NCI-H2227 (cell line): ENCODE data around the gene UNC45A.
A peak's percentile ranks its signal among the peaks of the same experiment; 100 is the strongest.
"Not testable (repeated sequence)": the region's sequence is repeated elsewhere in the genome, so short reads cannot be mapped to it uniquely, and the experiment has no call there.

Experiments used
- DNase-seq: peaks from one replicate; lab custom pipeline; 2025; ENCODE audit not compliant: unreplicated experiment; lab: John Stamatoyannopoulos, UW

The UNC45A gene

GRCh38 chr15:90903733-90904536, 31.1 kb upstream of the UNC45A start:
- DNase-seq, result peak; percentile 24

DNA sequence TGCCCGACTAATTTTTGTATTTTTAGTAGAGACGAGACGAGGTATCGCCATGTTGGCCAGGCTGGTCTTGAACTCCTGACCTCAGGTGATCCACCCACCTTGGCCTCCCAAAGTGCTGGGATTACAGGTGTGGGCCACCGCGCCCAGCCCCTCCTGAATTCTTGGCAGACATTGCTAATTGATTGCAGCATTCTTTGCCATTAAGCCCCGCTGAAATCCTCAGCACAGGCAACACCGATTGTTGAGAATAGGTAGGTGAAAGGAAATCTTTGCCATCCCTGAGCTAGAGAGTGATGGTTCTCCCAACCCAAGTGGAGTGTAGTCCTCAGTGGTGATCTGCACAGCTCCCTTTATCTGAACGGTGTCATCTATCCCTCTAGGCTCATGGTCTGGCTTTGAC, 30.3 kb upstream of the UNC45A start:
- DNase-seq, result no peak

- no peak for DNase-seq
Observed at GRCh38 chr15:90905306-90906180, 29.5 kb upstream of the UNC45A start.

DNA sequence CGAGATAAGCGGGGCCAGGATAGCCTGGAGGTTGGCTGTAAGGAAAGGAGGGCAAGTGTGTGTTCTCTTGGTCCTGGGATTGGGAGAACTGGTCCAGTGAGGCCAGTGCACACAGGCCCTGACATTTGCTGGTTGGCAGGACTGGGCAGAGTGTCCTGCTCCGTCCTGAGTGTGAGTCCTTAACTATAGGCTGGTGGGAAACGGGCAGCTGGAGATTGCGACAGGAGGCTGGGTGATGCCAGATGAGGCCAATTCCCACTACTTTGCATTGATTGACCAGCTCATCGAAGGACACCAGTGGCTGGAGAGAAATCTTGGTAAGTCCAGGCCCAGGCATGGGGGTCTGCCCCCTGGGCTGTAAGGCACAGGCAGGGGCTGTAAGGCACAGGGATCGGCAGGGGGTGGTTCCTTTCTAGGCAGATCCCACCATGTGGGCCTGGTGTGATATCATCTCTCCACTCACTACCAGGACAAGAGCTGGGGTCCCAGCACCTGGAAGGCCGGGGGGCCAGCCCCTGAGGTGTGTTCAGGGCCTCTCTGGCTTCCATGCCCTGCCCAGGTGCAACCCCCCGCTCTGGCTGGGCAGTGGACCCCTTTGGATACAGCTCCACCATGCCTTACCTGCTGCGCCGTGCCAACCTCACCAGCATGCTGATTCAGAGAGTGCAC, 28.8 kb upstream of the UNC45A start:
- DNase-seq, result no peak

DNA sequence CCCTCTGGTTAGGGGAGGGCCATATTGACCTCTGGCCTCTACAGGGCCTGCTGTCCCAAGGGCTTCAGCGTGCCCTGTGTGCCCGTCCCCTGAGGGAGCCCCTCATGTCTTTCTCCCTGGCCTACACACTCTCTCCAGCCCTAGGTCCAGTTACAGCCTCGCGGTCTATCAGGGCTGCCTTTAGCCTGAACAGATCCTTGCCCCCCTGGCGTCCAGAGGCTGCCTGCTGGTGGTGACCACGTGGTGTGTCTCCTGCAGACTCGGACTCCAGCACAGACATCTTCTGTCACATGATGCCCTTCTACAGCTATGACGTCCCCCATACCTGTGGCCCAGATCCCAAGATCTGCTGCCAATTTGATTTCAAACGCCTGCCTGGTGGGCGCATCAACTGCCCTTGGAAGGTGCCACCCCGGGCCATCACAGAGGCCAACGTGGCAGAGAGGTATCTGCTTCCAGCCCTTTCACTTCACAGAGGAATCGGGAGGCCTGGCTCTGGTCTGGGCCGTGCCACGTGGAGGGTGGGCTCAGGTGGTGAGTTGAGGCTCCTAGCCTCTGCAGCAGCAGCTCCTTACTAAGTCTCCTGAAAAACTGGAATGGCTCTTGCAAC, 27.9 kb upstream of the UNC45A start:
- no peak for DNase-seq

DNA sequence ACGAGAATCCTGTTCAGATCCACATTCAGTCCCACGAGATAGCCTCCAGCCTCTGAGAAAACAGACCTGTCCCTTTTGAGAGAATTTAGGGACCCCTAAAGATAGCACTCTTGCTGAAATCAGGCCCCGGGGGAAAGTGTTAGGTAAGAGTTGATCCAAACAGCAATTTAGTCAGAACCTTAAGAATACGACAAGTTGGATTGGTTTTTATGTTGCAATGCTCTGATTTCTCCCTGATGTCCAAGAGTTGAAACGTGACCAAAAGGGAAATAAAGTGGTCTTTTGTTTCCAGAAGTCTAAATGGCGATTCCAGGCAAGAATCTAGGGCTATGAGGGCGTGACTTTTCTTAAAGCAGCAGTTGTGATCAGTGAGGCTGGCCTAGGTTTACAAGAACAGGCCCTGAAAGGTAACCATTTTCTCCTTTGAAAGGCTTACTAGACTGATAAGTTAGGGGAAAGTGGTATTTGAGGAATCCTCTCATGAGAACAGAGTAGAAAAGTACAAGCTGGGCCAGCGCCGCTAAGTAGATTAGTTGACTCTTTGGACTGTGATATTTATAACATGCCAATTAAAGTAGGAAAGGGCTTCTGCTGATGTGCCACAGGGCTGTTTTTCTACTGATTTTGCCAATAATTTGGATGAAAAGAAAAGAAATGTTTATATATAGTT, 27.1 kb upstream of the UNC45A start:
- DNase-seq, result no peak

DNA sequence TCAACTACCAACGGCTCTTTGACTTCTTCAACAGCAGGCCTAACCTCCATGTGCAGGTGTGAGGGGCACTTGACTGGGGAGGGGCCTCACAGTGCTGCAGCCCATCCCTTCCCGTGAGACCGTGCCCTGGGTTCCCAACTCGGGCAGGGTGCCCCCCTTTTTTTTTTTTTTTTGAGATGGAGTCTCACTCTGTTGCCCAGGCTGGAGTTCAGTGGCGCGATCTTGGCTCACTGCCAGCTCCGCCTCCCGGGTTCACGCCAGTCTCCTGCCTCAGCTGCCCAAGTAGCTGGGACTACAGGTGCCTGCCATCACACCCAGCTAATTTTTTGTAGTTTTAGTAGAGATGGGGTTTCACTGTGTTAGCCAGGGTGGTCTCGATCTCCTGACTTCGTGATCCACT, 25.6 kb upstream of the UNC45A start:
- not testable (repeated sequence) for DNase-seq

GRCh38 chr15:90909976-90910375, 25.1 kb upstream of the UNC45A start:
- DNase-seq, result no peak

GRCh38 chr15:90910441-90911301, 24.4 kb upstream of the UNC45A start:
- no peak for DNase-seq

DNA sequence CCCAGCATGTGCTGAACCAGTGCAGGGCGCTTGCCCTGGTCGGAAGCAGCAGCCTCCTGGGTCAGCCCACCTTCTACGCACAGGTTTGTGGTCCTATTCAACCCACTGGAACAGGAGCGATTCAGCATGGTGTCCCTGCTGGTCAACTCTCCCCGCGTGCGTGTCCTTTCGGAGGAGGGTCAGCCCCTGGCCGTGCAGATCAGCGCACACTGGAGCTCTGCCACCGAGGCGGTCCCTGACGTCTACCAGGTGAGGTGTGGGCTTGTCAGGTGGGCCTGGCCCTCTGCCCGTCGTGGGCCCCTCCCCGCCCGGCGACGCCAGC, 23.8 kb upstream of the UNC45A start:
- no peak for DNase-seq

DNA sequence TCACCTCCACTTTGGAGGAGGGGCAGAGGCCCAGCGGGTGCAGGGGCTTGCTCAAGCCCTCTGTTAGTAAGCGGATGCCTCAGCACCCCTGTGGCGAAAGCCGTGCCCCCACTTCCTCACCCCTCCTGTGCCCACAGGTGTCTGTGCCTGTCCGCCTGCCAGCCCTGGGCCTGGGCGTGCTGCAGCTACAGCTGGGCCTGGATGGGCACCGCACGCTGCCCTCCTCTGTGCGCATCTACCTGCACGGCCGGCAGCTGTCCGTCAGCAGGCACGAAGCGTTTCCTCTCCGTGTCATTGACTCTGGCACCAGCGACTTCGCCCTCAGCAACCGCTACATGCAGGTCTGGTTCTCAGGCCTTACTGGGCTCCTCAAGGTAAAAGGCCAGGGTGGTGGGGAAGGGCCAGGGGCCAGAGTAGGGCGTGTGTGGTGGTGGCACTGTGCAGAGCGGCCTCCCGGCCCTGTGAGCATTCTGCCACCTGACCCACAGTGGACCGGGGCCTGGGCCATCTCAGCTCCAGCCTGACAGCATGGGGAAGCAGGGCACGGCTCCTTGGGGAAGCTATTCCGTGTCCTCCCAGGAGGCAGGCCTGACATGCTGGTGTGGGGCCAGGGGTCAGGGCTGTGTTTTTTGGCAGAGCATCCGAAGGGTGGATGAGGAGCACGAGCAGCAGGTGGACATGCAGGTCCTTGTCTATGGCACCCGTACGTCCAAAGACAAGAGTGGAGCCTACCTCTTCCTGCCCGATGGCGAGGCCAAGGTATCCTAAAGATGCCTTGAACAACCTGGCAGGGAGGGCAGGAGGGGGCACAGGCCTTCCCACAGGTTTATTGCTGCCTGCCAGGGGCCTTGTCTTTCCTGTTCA, 22.9 kb upstream of the UNC45A start:
- DNase-seq, result no peak

- DNase-seq, result no peak
Observed at GRCh38 chr15:90912770-90913075, 22.4 kb upstream of the UNC45A start.

- no peak for DNase-seq
Observed at GRCh38 chr15:90913398-90913944, 21.6 kb upstream of the UNC45A start.

GRCh38 chr15:90914305-90915080, 20.6 kb upstream of the UNC45A start:
- no peak for DNase-seq

DNA sequence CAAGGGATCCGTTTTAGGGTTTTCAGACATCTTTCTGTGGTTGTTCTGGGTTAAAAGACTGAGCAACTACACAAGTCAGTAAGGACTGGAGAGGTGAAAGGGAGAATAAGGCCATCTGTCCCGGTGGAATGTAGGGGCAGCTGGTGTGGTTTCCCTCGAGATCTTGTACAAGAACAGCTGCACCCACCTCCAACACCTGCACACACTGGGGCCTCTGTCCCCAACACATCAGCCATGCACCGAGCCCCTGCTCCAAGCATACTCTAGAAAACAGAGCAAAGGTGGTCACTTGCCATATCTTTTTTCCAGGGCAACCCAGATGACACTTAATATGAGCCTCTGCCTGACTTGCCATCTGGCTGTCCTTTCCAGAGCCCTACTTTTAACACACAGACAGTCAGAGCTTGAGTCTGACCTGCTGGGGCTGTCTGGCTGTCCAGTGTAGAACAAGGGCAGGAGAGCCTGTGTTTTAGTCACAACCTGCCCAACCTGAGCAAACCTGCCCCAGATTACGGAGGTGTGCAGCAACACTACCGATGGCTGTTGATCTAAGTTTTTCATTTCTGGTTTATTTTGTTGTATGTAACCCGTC, 19.8 kb upstream of the UNC45A start:
- DNase-seq, result no peak

- no peak for DNase-seq
Observed at GRCh38 chr15:90915808-90916440, 19.2 kb upstream of the UNC45A start.

- DNase-seq, result no peak
Observed at GRCh38 chr15:90916461-90916860, 18.6 kb upstream of the UNC45A start.
